ENCODE measurements around the gene SMCO2.

Gene SMCO2

GRCh38 chr12:27464220-27464554 is 17.7 kb downstream of the SMCO2 start:
- Mint-ChIP-seq H3K4me3 (no peak overlapping the region), H3K9me3 (no peaks in the 10 kb centered on the region), H3K27me3 (peaks cover 33% of the 10 kb centered on the region), H3K36me3 (ENCODE audit: low read depth) (no peaks in the 10 kb centered on the region), H3K4me1 (ENCODE audit: low read depth) (peaks cover 44% of the 10 kb centered on the region), H3K27ac (no peak overlapping the region)
- DNase-seq, result no peak

- no peak overlapping the region for H3K4me3 Mint-ChIP-seq
- peaks cover 18% of the 10 kb centered on the region for H3K27me3 Mint-ChIP-seq
- H3K27ac Mint-ChIP-seq, result no peak overlapping the region
Observed at GRCh38 chr12:27467641-27468040, 21.1 kb downstream of the SMCO2 start.

DNA sequence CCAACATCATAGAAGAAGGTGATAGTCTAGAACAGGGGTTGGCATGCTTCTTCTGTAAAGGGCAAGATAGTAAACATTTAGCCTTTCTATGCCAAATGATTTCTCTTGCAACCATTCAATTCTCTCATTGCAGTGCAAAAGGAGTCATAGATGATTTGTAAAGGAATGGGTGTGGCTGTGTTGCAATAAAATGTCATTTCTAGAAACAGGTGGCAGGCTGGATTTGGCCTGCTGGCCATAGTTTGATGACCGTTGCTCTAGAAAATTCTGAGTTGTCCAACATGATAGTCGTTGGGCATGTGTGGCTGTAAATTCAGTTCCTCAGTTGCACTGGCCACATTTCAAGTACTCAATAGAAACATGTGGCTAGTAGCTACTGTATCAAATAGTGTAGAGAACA is 21.7 kb downstream of the SMCO2 start:
- Mint-ChIP-seq H3K4me3 (no peak overlapping the region), H3K27ac (no peak overlapping the region), H3K4me1 (ENCODE audit: low read depth) (peaks cover 21% of the 10 kb centered on the region), H3K36me3 (ENCODE audit: low read depth) (no peaks in the 10 kb centered on the region), H3K9me3 (no peaks in the 10 kb centered on the region), H3K27me3 (peaks cover 12% of the 10 kb centered on the region)
- no peak for DNase-seq

More at GRCh38 chr12:27467641-27468040, 21.1 kb downstream of the SMCO2 start:
- H3K4me1 Mint-ChIP-seq (ENCODE audit: low read depth), result peaks cover 19% of the 10 kb centered on the region
- no peaks in the 10 kb centered on the region for H3K9me3 Mint-ChIP-seq
- no peak for DNase-seq
- no peaks in the 10 kb centered on the region for H3K36me3 Mint-ChIP-seq (ENCODE audit: low read depth)

GRCh38 chr12:27469176-27469736 is 22.7 kb downstream of the SMCO2 start:
- peaks cover 17% of the 10 kb centered on the region for H3K4me1 Mint-ChIP-seq (ENCODE audit: low read depth)
- H3K27me3 Mint-ChIP-seq, result peaks cover 4% of the 10 kb centered on the region
- no peaks in the 10 kb centered on the region for H3K9me3 Mint-ChIP-seq
- H3K36me3 Mint-ChIP-seq (ENCODE audit: low read depth), result no peaks in the 10 kb centered on the region
- no peak overlapping the region for H3K27ac Mint-ChIP-seq
- H3K4me3 Mint-ChIP-seq, result no peak overlapping the region
- no peak for DNase-seq

- DNase-seq, result no peak
- no peaks in the 10 kb centered on the region for H3K27me3 Mint-ChIP-seq
- no peak overlapping the region for H3K27ac Mint-ChIP-seq
- no peak overlapping the region for H3K4me3 Mint-ChIP-seq
- peaks cover 20% of the 10 kb centered on the region for H3K9me3 Mint-ChIP-seq
- peaks cover 2% of the 10 kb centered on the region for H3K36me3 Mint-ChIP-seq (ENCODE audit: low read depth)
- H3K4me1 Mint-ChIP-seq (ENCODE audit: low read depth), result peaks cover 17% of the 10 kb centered on the region
Observed at GRCh38 chr12:27472604-27473003, 26.1 kb downstream of the SMCO2 start.

DNA sequence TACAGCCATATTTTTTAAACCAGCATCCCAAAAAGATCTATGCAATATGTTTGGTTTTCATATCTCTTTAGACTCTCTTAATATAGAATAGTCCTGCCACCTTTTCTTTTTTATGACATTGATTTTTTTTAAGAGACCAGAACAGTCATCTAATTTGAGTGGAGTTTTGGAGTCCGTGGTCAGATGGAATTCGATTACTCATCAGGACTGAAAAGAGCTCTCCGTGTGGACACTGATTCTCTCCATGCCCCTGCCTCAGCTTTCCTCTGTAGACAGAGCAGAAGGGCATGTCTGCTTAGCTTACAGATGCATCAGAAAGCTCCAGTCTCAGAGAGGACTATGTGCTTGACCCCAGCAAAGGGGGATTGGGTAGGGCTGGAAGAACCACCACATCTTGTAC is 27.8 kb downstream of the SMCO2 start:
- DNase-seq, result no peak
- Mint-ChIP-seq H3K27me3 (no peaks in the 10 kb centered on the region), H3K9me3 (peaks cover 25% of the 10 kb centered on the region), H3K27ac (no peak overlapping the region), H3K4me1 (ENCODE audit: low read depth) (peaks cover 14% of the 10 kb centered on the region), H3K4me3 (no peak overlapping the region), H3K36me3 (ENCODE audit: low read depth) (peaks cover 5% of the 10 kb centered on the region)

DNA sequence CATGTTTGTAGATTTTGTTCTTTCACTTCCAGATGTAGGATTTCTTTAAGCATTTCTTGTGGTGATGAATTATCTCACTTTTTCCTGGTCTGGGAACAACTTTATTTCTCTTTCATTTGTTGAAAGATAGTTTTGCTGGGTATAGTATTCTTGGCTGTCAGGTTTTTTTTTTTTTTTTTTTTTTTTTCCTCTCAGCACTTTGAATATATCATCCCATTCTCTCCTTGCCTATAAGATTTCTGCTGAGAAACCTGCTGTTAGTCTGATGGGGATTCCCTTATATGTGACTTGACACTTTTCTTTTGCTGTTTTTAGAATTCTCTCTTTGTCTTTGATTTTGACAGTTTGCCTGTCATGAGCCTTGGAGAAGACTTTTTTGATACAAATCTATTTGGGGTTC is 30.5 kb downstream of the SMCO2 start:
- no peak overlapping the region for H3K27ac Mint-ChIP-seq
- DNase-seq, result no peak
- peaks cover 5% of the 10 kb centered on the region for H3K36me3 Mint-ChIP-seq (ENCODE audit: low read depth)
- H3K9me3 Mint-ChIP-seq, result peaks cover 25% of the 10 kb centered on the region
- no peaks in the 10 kb centered on the region for H3K27me3 Mint-ChIP-seq
- peaks cover 14% of the 10 kb centered on the region for H3K4me1 Mint-ChIP-seq (ENCODE audit: low read depth)
- no peak overlapping the region for H3K4me3 Mint-ChIP-seq

- H3K4me3 Mint-ChIP-seq, result no peak overlapping the region
- no peaks in the 10 kb centered on the region for H3K27me3 Mint-ChIP-seq
- no peak overlapping the region for H3K27ac Mint-ChIP-seq
- no peaks in the 10 kb centered on the region for H3K4me1 Mint-ChIP-seq (ENCODE audit: low read depth)
- H3K36me3 Mint-ChIP-seq (ENCODE audit: low read depth), result peaks cover 5% of the 10 kb centered on the region
- DNase-seq, result no peak
- peaks cover 25% of the 10 kb centered on the region for H3K9me3 Mint-ChIP-seq
Observed at GRCh38 chr12:27478949-27479348, 32.4 kb downstream of the SMCO2 start.

- H3K27me3 Mint-ChIP-seq, result no peaks in the 10 kb centered on the region
- no peak overlapping the region for H3K27ac Mint-ChIP-seq
- no peak overlapping the region for H3K4me3 Mint-ChIP-seq
- H3K4me1 Mint-ChIP-seq (ENCODE audit: low read depth), result no peaks in the 10 kb centered on the region
- no peak for DNase-seq
- H3K36me3 Mint-ChIP-seq (ENCODE audit: low read depth), result peaks cover 5% of the 10 kb centered on the region
- peaks cover 25% of the 10 kb centered on the region for H3K9me3 Mint-ChIP-seq
Observed at GRCh38 chr12:27480016-27480415, 33.5 kb downstream of the SMCO2 start.

- H3K9me3 Mint-ChIP-seq, result peaks cover 2% of the 10 kb centered on the region
- no peak overlapping the region for H3K4me3 Mint-ChIP-seq
Observed at GRCh38 chr12:27486961-27487360, 40.4 kb downstream of the SMCO2 start.

GRCh38 chr12:27488479-27488878 is 41.9 kb downstream of the SMCO2 start:
- no peak overlapping the region for H3K27ac Mint-ChIP-seq
- H3K4me3 Mint-ChIP-seq, result no peak overlapping the region
- no peaks in the 10 kb centered on the region for H3K4me1 Mint-ChIP-seq (ENCODE audit: low read depth)
- H3K36me3 Mint-ChIP-seq (ENCODE audit: low read depth), result no peaks in the 10 kb centered on the region
- H3K27me3 Mint-ChIP-seq, result peaks cover 28% of the 10 kb centered on the region
- no peak for DNase-seq
- H3K9me3 Mint-ChIP-seq, result peaks cover 2% of the 10 kb centered on the region

More at GRCh38 chr12:27486961-27487360, 40.4 kb downstream of the SMCO2 start:
- Mint-ChIP-seq H3K27me3 (peaks cover 15% of the 10 kb centered on the region), H3K36me3 (ENCODE audit: low read depth) (no peaks in the 10 kb centered on the region), H3K27ac (no peak overlapping the region), H3K4me1 (ENCODE audit: low read depth) (no peaks in the 10 kb centered on the region)
- no peak for DNase-seq

DNA sequence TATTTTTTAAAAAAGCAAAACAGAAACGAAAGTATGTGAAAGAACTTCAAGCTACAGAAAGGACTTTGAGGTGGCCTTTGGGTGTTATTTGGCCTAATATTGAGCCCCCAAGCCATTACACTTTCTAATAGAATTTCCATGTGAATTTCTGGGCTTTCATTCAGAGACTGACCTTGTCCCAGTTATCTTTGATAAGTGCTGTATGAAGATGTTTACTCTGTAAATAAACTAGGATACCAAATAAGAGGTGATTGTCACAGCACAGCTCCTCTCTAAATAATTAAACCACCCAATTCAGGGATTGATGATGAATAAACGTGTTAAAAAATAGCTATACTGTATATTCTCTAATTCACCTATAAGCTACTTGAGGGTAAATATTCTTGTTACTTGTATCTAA is 44.7 kb downstream of the SMCO2 start:
- DNase-seq, result no peak
- peaks cover 35% of the 10 kb centered on the region for H3K27me3 Mint-ChIP-seq
- H3K4me1 Mint-ChIP-seq (ENCODE audit: low read depth), result no peaks in the 10 kb centered on the region
- H3K4me3 Mint-ChIP-seq, result no peak overlapping the region
- no peak overlapping the region for H3K27ac Mint-ChIP-seq
- H3K36me3 Mint-ChIP-seq (ENCODE audit: low read depth), result no peaks in the 10 kb centered on the region
- peaks cover 2% of the 10 kb centered on the region for H3K9me3 Mint-ChIP-seq

GRCh38 chr12:27493260-27493940 is 46.9 kb downstream of the SMCO2 start:
- Mint-ChIP-seq H3K27ac (no peak overlapping the region), H3K4me3 (no peak overlapping the region), H3K4me1 (ENCODE audit: low read depth) (peaks cover 9% of the 10 kb centered on the region), H3K9me3 (no peaks in the 10 kb centered on the region), H3K27me3 (peaks cover 48% of the 10 kb centered on the region), H3K36me3 (ENCODE audit: low read depth) (no peaks in the 10 kb centered on the region)
- no peak for DNase-seq

- H3K36me3 Mint-ChIP-seq (ENCODE audit: low read depth), result no peaks in the 10 kb centered on the region
- no peak overlapping the region for H3K4me3 Mint-ChIP-seq
- no peak for DNase-seq
- H3K27ac Mint-ChIP-seq, result no peak overlapping the region
- peaks cover 27% of the 10 kb centered on the region for H3K4me1 Mint-ChIP-seq (ENCODE audit: low read depth)
- H3K27me3 Mint-ChIP-seq, result peaks cover 61% of the 10 kb centered on the region
- H3K9me3 Mint-ChIP-seq, result no peaks in the 10 kb centered on the region
Observed at GRCh38 chr12:27497446-27497845, 50.9 kb downstream of the SMCO2 start.

DNA sequence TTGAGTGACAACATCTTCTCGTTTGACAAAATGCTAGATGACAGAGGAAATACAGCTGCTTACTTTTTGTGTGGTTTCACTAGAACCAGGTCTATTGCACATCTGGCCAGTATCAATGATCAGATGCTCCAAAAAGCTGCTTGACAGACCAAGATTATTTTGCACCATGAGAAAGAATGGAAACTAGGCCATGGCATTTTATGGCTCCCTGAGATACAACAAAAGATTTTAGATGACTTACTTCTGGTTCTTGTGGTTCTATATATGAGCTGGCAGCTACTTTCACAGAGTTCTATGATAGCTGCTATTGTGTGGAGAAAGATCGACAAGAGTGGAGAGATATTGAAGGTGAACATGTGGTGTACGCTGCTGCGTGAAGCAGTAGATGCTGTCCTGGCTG is 51.6 kb downstream of the SMCO2 start:
- DNase-seq, result no peak
- Mint-ChIP-seq H3K27me3 (peaks cover 57% of the 10 kb centered on the region), H3K4me1 (ENCODE audit: low read depth) (peaks cover 30% of the 10 kb centered on the region), H3K9me3 (no peaks in the 10 kb centered on the region), H3K27ac (no peak overlapping the region), H3K4me3 (no peak overlapping the region), H3K36me3 (ENCODE audit: low read depth) (no peaks in the 10 kb centered on the region)
